Measurements from ENCODE around the gene MAP7D1. TPM values are rescaled to one million over a fixed set of nuclear protein-coding genes. Genes with fewer than 3 reads are reported as not detected.

Gene MAP7D1
- total and polyA plus RNA-seq, 10 of the 15 experiments (the other 5 are each of a cell fraction or from before 2014, with no cell fraction given), result 4.4 to 97.6 (median 24.2) TPM

DNA sequence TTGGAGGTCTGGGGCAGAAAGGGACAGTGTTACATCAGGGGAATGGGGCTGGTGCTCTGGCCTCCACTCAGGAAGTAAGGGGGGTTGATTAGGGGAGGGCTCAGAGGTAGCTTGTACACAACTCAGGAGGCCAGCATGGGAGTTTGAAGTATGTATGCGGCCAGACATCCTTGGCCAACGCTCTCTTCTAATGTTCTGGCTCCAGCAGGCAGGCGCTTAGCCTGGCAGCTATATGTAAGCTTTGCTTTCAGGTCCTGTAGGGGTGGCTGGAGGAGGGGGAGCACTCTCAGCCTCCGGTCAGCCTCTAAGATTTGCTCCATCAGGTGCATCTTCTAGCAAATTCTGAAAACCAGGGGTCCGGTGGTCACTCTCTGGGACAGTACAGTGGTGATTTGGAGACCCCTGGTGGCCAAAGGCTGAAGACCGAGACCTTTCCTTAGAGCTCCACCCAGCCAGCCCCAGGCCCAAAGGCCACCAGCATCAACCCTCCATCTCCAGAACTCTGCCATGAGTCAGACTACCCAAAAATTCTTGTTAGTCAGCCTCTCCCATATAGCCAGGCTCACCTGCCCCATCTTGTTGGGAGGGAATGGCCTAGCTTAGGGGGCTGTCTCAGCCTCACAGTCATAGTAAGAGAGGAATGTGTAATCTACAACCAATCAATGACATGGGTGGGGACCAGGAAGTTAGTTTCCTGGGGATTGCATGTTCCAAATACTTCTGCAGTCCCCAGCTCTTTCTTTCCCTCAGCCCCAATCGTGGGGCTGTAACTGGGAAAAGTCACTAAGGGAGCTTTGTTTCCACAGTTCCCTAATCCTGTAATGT, 21.2 kb upstream of the MAP7D1 start:
- H4K20me1 ChIP-seq (ENCODE audit: control insufficient read depth, insufficient read depth), result no peaks in the 10 kb centered on the region
- H3K27ac ChIP-seq (ENCODE audit: control insufficient read depth, insufficient read depth), result no peak overlapping the region
- intact Hi-C loops (cut with micrococcal nuclease; ENCODE audit: unreplicated experiment) (loop anchor here (1.0 kb wide), 1 partner anchor 35 kb away; no protein-coding TSS in a partner anchor), in situ Hi-C loops (cut with MboI) (no loop called here)
- ChIA-PET SMC1A (ENCODE audit: uncharacterized antibody, unreplicated experiment) (interaction anchor here (0.8 to 3.7 kb wide), 10 partner anchors 9 to 53 kb away, joined by 3 to 16 read pairs (median 4); partner anchors contain the start of gene TRAPPC3), RAD21 (ENCODE audit: unreplicated experiment) (interaction anchor here (0.6 to 2.9 kb wide), 13 partner anchors 11 to 248 kb away, joined by 3 to 15 read pairs (median 4); partner anchors contain the start of gene SH3D21), POLR2A (no interaction called here), CTCF (interaction anchor here (0.6 to 4.7 kb wide), 33 partner anchors 9 to 366 kb away, joined by 3 to 56 read pairs (median 4); partner anchors contain the start of genes AGO1, LSM10 and TRAPPC3)
- H3K4me2 ChIP-seq (ENCODE audit: control insufficient read depth, insufficient read depth), result no peak overlapping the region
- no peak overlapping the region for H3K9ac ChIP-seq (ENCODE audit: control insufficient read depth, insufficient read depth, low read length)
- no peak for DNase-seq (ENCODE audit: low read depth, low spot score)
- WGBS (ENCODE audit: insufficient coverage, insufficient replicate concordance, low lambda C conversion rate, missing lambda C conversion rate), result 65% methylated on average over 7 of the region's 7 CpGs
- no TSS peak for BruUV-seq (replicated peaks)
- no peaks in the 10 kb centered on the region for H3K27me3 ChIP-seq (replicated peaks in 1 of 2; ENCODE audit: control insufficient read depth in 2 of 2, insufficient read depth in 2 of 2, low read length in 1 of 2)
- FAIRE-seq, result peak; percentile 41
- no peak overlapping the region for H3K4me3 ChIP-seq
- peaks cover 0 to 2% of the 10 kb centered on the region in 2 experiments; a peak in 2 of 4 replicates for H3K36me3 ChIP-seq (ENCODE audit: control insufficient read depth in 2 of 2, insufficient read depth in 2 of 2, low read length in 1 of 2)
- no peak overlapping the region for H2AFZ ChIP-seq (ENCODE audit: control insufficient read depth, low read depth, low read length)
- H3K9me3 ChIP-seq (replicated peaks; ENCODE audit: control insufficient read depth, insufficient read depth, low read length), result no peaks in the 10 kb centered on the region
- H3K79me2 ChIP-seq (ENCODE audit: control insufficient read depth, insufficient read depth, low read length), result no peaks in the 10 kb centered on the region
- ATAC-seq, result peak; percentile 96
- no peaks in the 10 kb centered on the region for H3K4me1 ChIP-seq (ENCODE audit: control insufficient read depth, insufficient read depth, low read length)
- TF ChIP-seq TAF1 (IDR thresholded peaks at IDR 0.05; ENCODE audit: borderline replicate concordance, low read depth, low read length), result no peak
- TF ChIP-seq RAD21 (IDR thresholded peaks at IDR 0.05; ENCODE audit: insufficient read depth, low read depth, low read length), result peak; percentile 73
- no peak for TF ChIP-seq ASH2L (IDR thresholded peaks at IDR 0.05; ENCODE audit: borderline replicate concordance, low read depth)
- TF ChIP-seq, protein P1, sequence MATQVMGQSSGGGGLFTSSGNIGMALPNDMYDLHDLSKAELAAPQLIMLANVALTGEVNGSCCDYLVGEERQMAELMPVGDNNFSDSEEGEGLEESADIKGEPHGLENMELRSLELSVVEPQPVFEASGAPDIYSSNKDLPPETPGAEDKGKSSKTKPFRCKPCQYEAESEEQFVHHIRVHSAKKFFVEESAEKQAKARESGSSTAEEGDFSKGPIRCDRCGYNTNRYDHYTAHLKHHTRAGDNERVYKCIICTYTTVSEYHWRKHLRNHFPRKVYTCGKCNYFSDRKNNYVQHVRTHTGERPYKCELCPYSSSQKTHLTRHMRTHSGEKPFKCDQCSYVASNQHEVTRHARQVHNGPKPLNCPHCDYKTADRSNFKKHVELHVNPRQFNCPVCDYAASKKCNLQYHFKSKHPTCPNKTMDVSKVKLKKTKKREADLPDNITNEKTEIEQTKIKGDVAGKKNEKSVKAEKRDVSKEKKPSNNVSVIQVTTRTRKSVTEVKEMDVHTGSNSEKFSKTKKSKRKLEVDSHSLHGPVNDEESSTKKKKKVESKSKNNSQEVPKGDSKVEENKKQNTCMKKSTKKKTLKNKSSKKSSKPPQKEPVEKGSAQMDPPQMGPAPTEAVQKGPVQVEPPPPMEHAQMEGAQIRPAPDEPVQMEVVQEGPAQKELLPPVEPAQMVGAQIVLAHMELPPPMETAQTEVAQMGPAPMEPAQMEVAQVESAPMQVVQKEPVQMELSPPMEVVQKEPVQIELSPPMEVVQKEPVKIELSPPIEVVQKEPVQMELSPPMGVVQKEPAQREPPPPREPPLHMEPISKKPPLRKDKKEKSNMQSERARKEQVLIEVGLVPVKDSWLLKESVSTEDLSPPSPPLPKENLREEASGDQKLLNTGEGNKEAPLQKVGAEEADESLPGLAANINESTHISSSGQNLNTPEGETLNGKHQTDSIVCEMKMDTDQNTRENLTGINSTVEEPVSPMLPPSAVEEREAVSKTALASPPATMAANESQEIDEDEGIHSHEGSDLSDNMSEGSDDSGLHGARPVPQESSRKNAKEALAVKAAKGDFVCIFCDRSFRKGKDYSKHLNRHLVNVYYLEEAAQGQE (IDR thresholded peaks at IDR 0.05; ENCODE audit: low read depth, low read length), result no peak
- TF ChIP-seq MEF2A (IDR thresholded peaks at IDR 0.05; ENCODE audit: insufficient read depth, low read depth, low read length), result no peak
- TF ChIP-seq RB1 (IDR thresholded peaks at IDR 0.05; ENCODE audit: borderline replicate concordance), result no peak
- TF ChIP-seq MYB (IDR thresholded peaks at IDR 0.05; ENCODE audit: borderline replicate concordance, low read depth, low read length), result no peak
- 0 out of 2 replicates have a peak, but pooled peaks have one; percentile 8 for TF ChIP-seq RUNX3 (IDR thresholded peaks at IDR 0.05; ENCODE audit: low read length)
- no peak for TF ChIP-seq NFIC (IDR thresholded peaks at IDR 0.05; ENCODE audit: low read depth, low read length)
- TF ChIP-seq, protein P2, sequence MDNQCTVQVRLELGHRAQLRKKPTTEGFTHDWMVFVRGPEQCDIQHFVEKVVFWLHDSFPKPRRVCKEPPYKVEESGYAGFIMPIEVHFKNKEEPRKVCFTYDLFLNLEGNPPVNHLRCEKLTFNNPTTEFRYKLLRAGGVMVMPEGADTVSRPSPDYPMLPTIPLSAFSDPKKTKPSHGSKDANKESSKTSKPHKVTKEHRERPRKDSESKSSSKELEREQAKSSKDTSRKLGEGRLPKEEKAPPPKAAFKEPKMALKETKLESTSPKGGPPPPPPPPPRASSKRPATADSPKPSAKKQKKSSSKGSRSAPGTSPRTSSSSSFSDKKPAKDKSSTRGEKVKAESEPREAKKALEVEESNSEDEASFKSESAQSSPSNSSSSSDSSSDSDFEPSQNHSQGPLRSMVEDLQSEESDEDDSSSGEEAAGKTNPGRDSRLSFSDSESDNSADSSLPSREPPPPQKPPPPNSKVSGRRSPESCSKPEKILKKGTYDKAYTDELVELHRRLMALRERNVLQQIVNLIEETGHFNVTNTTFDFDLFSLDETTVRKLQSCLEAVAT (IDR thresholded peaks at IDR 0.05), result no peak
- no peak for TF ChIP-seq NR2C2 (IDR thresholded peaks at IDR 0.05; ENCODE audit: borderline replicate concordance, control insufficient read depth, insufficient read length, low read depth)
- TF ChIP-seq NFYA (IDR thresholded peaks at IDR 0.05; ENCODE audit: borderline replicate concordance, low read depth, low read length), result no peak
- TF ChIP-seq BCL11A (IDR thresholded peaks at IDR 0.05; ENCODE audit: low read depth, low read length), result no peak
- TF ChIP-seq LARP7 (IDR thresholded peaks at IDR 0.05), result no peak
- no peak for TF ChIP-seq JUND (IDR thresholded peaks at IDR 0.05; ENCODE audit: low read depth, low read length)
- peak; percentile 68 for TF ChIP-seq SMC3 (IDR thresholded peaks at IDR 0.05; ENCODE audit: borderline replicate concordance, low read length)
- TF ChIP-seq, protein P3, sequence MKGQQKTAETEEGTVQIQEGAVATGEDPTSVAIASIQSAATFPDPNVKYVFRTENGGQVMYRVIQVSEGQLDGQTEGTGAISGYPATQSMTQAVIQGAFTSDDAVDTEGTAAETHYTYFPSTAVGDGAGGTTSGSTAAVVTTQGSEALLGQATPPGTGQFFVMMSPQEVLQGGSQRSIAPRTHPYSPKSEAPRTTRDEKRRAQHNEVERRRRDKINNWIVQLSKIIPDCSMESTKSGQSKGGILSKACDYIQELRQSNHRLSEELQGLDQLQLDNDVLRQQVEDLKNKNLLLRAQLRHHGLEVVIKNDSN (IDR thresholded peaks at IDR 0.05; ENCODE audit: borderline replicate concordance, extremely low read length, insufficient read depth, low read depth, low read length), result no peak
- TF ChIP-seq ATF7 (IDR thresholded peaks at IDR 0.05; ENCODE audit: low read depth), result no peak
